Measurements from ENCODE around the gene CXCL13.

DNA sequence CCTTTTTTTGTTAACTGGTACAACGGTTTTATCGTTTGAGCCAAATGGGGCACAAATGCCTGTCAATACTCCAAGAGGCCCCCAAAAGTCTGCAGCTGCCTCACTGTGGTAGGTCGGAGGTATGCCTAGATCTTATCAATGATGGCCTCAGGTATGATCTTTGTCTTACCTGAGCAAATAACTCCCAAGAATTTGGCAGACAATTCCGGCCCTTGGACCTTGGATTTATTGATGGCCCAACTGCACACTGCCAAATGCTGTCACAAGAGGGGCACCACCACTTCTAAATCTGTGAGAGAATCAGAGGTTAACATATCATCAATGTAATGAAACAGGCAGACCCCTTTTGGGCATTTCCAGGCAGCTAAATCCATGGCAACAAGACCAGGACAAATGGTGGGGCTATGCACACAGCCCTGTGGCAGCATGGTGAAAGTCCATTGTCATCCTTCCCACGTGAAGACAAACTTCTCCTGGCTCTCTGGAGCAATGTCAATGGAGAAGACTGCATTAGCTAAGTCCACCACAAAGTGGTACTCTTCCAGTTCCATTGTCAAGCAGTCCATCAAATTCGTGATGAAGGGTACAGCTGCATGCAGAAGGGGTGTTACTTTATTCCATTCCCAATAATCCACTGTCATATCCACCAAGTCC lies 28.6 kb downstream of the CXCL13 start:
- TF ChIP-seq, protein P1, sequence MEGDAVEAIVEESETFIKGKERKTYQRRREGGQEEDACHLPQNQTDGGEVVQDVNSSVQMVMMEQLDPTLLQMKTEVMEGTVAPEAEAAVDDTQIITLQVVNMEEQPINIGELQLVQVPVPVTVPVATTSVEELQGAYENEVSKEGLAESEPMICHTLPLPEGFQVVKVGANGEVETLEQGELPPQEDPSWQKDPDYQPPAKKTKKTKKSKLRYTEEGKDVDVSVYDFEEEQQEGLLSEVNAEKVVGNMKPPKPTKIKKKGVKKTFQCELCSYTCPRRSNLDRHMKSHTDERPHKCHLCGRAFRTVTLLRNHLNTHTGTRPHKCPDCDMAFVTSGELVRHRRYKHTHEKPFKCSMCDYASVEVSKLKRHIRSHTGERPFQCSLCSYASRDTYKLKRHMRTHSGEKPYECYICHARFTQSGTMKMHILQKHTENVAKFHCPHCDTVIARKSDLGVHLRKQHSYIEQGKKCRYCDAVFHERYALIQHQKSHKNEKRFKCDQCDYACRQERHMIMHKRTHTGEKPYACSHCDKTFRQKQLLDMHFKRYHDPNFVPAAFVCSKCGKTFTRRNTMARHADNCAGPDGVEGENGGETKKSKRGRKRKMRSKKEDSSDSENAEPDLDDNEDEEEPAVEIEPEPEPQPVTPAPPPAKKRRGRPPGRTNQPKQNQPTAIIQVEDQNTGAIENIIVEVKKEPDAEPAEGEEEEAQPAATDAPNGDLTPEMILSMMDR (conservative IDR thresholded peaks at IDR 0.05): no peak
- TF ChIP-seq EZH2 (IDR thresholded peaks at IDR 0.05; ENCODE audit: low read depth): no peak

Measured in PC-9 (cell line).